ENCODE results near the gene CACNA1B.
A peak's percentile ranks its signal among the peaks of the same experiment; 100 is the strongest.
"Not testable (repeated sequence)": the region's sequence is repeated elsewhere in the genome, so short reads cannot be mapped to it uniquely, and the experiment has no call there.

CACNA1B gene

GRCh38 chr9:137877506-137878122 is at the start of gene CACNA1B:
TSS of gene CACNA1B (plus strand) at chr9:137877782. CDS start at chr9:137877934, 152 bp downstream.
- H3K36me3 ChIP-seq (ENCODE audit: control insufficient read depth, low read depth, low read length); H3K9me3 ChIP-seq (ENCODE audit: control insufficient read depth, low read depth, low read length); H3K4me1 ChIP-seq (ENCODE audit: control insufficient read depth, low read depth, low read length); H3K27ac ChIP-seq (ENCODE audit: low read length); H3K9ac ChIP-seq (ENCODE audit: low read length): not testable (repeated sequence)
- peaks cover 28% of the 10 kb centered on the region for H3K27me3 ChIP-seq (ENCODE audit: control insufficient read depth, insufficient read depth, low read length)
- peak within 1 kb of the TSS; percentile 48 for H3K4me3 ChIP-seq (ENCODE audit: low read length)

- no peak overlapping the region for H3K9ac ChIP-seq (ENCODE audit: low read length)
- no peaks in the 10 kb centered on the region for H3K4me1 ChIP-seq (ENCODE audit: control insufficient read depth, low read depth, low read length)
- H3K4me3 ChIP-seq (ENCODE audit: low read length) = no peak overlapping the region
- no peaks in the 10 kb centered on the region for H3K27me3 ChIP-seq (ENCODE audit: control insufficient read depth, insufficient read depth, low read length)
- no peak overlapping the region for H3K27ac ChIP-seq (ENCODE audit: low read length)
- H3K36me3 ChIP-seq (ENCODE audit: control insufficient read depth, low read depth, low read length) = peaks cover 25% of the 10 kb centered on the region
- H3K9me3 ChIP-seq (ENCODE audit: control insufficient read depth, low read depth, low read length) = no peaks in the 10 kb centered on the region
These were observed 49.6 kb upstream of the CACNA1B start for GRCh38 chr9:137827908-137828526.

- H3K4me1 ChIP-seq (ENCODE audit: control insufficient read depth, low read depth, low read length) = no peaks in the 10 kb centered on the region
- peaks cover 25% of the 10 kb centered on the region for H3K36me3 ChIP-seq (ENCODE audit: control insufficient read depth, low read depth, low read length)
- no peak overlapping the region for H3K9ac ChIP-seq (ENCODE audit: low read length)
- no peaks in the 10 kb centered on the region for H3K9me3 ChIP-seq (ENCODE audit: control insufficient read depth, low read depth, low read length)
- no peak overlapping the region for H3K4me3 ChIP-seq (ENCODE audit: low read length)
- no peak overlapping the region for H3K27ac ChIP-seq (ENCODE audit: low read length)
- no peaks in the 10 kb centered on the region for H3K27me3 ChIP-seq (ENCODE audit: control insufficient read depth, insufficient read depth, low read length)
These were observed 48.9 kb upstream of the CACNA1B start for GRCh38 chr9:137828527-137829259.

- H3K9ac ChIP-seq (ENCODE audit: low read length) = no peak overlapping the region
- H3K9me3 ChIP-seq (ENCODE audit: control insufficient read depth, low read depth, low read length) = no peaks in the 10 kb centered on the region
- H3K4me1 ChIP-seq (ENCODE audit: control insufficient read depth, low read depth, low read length) = no peaks in the 10 kb centered on the region
- no peaks in the 10 kb centered on the region for H3K27me3 ChIP-seq (ENCODE audit: control insufficient read depth, insufficient read depth, low read length)
- no peak overlapping the region for H3K4me3 ChIP-seq (ENCODE audit: low read length)
- peaks cover 20% of the 10 kb centered on the region for H3K36me3 ChIP-seq (ENCODE audit: control insufficient read depth, low read depth, low read length)
- H3K27ac ChIP-seq (ENCODE audit: low read length) = no peak overlapping the region
These were observed 48.2 kb upstream of the CACNA1B start for GRCh38 chr9:137829260-137829996.

GRCh38 chr9:137832191-137832700 is 45.3 kb upstream of the CACNA1B start:
- H3K36me3 ChIP-seq (ENCODE audit: control insufficient read depth, low read depth, low read length) = peaks cover 20% of the 10 kb centered on the region
- H3K9ac ChIP-seq (ENCODE audit: low read length) = no peak overlapping the region
- H3K4me3 ChIP-seq (ENCODE audit: low read length) = no peak overlapping the region
- H3K27ac ChIP-seq (ENCODE audit: low read length) = no peak overlapping the region
- H3K9me3 ChIP-seq (ENCODE audit: control insufficient read depth, low read depth, low read length) = no peaks in the 10 kb centered on the region
- no peaks in the 10 kb centered on the region for H3K27me3 ChIP-seq (ENCODE audit: control insufficient read depth, insufficient read depth, low read length)
- H3K4me1 ChIP-seq (ENCODE audit: control insufficient read depth, low read depth, low read length) = no peaks in the 10 kb centered on the region

GRCh38 chr9:137832830-137833590 is 44.6 kb upstream of the CACNA1B start:
- H3K9ac ChIP-seq (ENCODE audit: low read length) = no peak overlapping the region
- no peak overlapping the region for H3K4me3 ChIP-seq (ENCODE audit: low read length)
- H3K36me3 ChIP-seq (ENCODE audit: control insufficient read depth, low read depth, low read length) = peaks cover 20% of the 10 kb centered on the region
- no peaks in the 10 kb centered on the region for H3K9me3 ChIP-seq (ENCODE audit: control insufficient read depth, low read depth, low read length)
- no peaks in the 10 kb centered on the region for H3K27me3 ChIP-seq (ENCODE audit: control insufficient read depth, insufficient read depth, low read length)
- H3K4me1 ChIP-seq (ENCODE audit: control insufficient read depth, low read depth, low read length) = no peaks in the 10 kb centered on the region
- no peak overlapping the region for H3K27ac ChIP-seq (ENCODE audit: low read length)

- Histone ChIP-seq H3K27ac (ENCODE audit: low read length) (no peak overlapping the region), H3K27me3 (ENCODE audit: control insufficient read depth, insufficient read depth, low read length) (no peaks in the 10 kb centered on the region), H3K4me3 (ENCODE audit: low read length) (no peak overlapping the region), H3K9me3 (ENCODE audit: control insufficient read depth, low read depth, low read length) (no peaks in the 10 kb centered on the region), H3K36me3 (ENCODE audit: control insufficient read depth, low read depth, low read length) (peaks cover 20% of the 10 kb centered on the region), H3K4me1 (ENCODE audit: control insufficient read depth, low read depth, low read length) (no peaks in the 10 kb centered on the region), H3K9ac (ENCODE audit: low read length) (no peak overlapping the region)
These were observed 43.6 kb upstream of the CACNA1B start for GRCh38 chr9:137833721-137834613.

GRCh38 chr9:137834846-137835546 is 42.6 kb upstream of the CACNA1B start:
- no peak overlapping the region for H3K9ac ChIP-seq (ENCODE audit: low read length)
- no peaks in the 10 kb centered on the region for H3K4me1 ChIP-seq (ENCODE audit: control insufficient read depth, low read depth, low read length)
- H3K27me3 ChIP-seq (ENCODE audit: control insufficient read depth, insufficient read depth, low read length) = no peaks in the 10 kb centered on the region
- no peak overlapping the region for H3K27ac ChIP-seq (ENCODE audit: low read length)
- H3K9me3 ChIP-seq (ENCODE audit: control insufficient read depth, low read depth, low read length) = no peaks in the 10 kb centered on the region
- peaks cover 20% of the 10 kb centered on the region for H3K36me3 ChIP-seq (ENCODE audit: control insufficient read depth, low read depth, low read length)
- H3K4me3 ChIP-seq (ENCODE audit: low read length) = no peak overlapping the region

- Histone ChIP-seq H3K27me3 (ENCODE audit: control insufficient read depth, insufficient read depth, low read length) (no peaks in the 10 kb centered on the region), H3K9ac (ENCODE audit: low read length) (no peak overlapping the region), H3K36me3 (ENCODE audit: control insufficient read depth, low read depth, low read length) (peaks cover 20% of the 10 kb centered on the region), H3K4me1 (ENCODE audit: control insufficient read depth, low read depth, low read length) (no peaks in the 10 kb centered on the region), H3K9me3 (ENCODE audit: control insufficient read depth, low read depth, low read length) (no peaks in the 10 kb centered on the region), H3K4me3 (ENCODE audit: low read length) (no peak overlapping the region), H3K27ac (ENCODE audit: low read length) (no peak overlapping the region)
These were observed 41.3 kb upstream of the CACNA1B start for GRCh38 chr9:137836151-137836830.
